NOMO-1 treated with DMSO at 0.1 percent for 48 hours (cell line): ENCODE measurements around the gene NUP133.
"Not testable (repeated sequence)": the region's sequence is repeated elsewhere in the genome, so short reads cannot be mapped to it uniquely, and the experiment has no call there.

Experiments
- DNase-seq: peaks from one replicate; lab custom pipeline; 2025; ENCODE audit not compliant: unreplicated experiment; lab: John Stamatoyannopoulos, UW

Gene NUP133

DNA sequence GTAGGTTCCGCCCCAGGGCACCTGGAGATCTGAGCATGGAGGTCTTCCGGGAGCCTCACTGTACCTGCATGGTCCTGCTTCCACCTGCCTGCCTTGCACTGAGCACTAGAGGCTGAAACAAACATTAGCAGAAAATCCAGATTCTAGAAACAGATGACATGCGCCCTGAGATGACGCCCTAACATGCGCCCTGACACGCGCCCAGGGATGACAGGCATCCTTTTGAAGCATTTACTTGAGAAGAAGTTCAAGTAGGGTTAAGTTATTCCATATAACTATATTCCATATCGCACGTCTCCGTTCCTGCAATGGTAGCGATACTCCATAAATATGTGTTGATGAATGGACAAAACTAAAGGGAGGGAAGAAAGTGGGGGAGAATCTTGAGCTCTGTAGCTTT lies 87.9 kb downstream of the NUP133 start:
- DNase-seq: no peak

- not testable (repeated sequence) for DNase-seq
These were observed 89.6 kb downstream of the NUP133 start for GRCh38 chr1:229418586-229418985.

- not testable (repeated sequence) for DNase-seq
These were observed 95.3 kb downstream of the NUP133 start for GRCh38 chr1:229412810-229413209.

GRCh38 chr1:229412056-229412455 lies 96.1 kb downstream of the NUP133 start:
- DNase-seq: no peak

DNA sequence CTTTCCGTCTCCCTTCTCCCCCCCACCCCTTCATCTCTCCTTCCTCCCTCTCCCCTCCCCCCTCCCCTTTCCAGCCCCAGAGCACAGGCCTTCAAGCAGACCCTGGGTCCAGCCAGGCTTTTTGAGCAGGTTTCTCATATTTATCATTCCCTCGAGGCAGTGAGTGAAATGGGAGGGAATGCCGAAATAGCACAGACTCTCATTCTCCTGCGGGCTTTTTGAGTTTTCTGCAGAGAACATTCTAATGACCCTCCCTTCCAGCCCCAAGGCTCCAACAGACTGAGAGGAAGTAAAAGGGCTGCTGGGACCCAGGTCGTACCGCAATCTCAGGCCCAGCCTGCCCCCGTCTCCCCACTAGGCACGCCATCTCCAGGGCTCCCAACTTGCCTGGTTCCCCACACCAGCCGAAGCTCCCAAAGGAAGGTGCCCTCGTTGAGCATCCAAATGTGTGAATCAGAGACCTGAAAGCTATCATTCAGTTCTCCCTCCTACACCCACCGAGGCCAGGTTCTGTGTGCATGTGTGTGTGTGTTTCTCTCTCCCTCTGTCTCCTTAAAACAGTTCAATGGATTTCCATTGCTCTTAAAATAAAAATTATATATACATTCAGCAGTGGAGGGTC lies 96.6 kb downstream of the NUP133 start:
- no peak for DNase-seq

- peak; percentile 65 for DNase-seq
These were observed 97.3 kb downstream of the NUP133 start for GRCh38 chr1:229410692-229411433.

DNA sequence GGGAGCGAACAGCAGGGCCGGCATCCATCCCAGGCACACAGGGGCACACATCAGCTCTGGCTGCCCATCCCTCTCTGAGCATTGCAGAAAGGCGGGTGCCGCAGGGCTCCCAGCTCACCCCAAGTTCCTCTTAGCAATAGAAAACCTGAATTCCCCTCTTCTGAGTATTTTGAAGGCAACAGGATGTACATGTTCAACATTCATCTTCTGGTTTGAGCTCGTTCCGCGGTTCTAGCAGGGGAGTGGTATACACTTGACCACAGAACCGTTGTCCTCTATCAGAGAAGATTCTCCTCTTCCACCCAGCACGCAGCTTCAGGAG lies 97.8 kb downstream of the NUP133 start:
- peak; percentile 14 for DNase-seq

- DNase-seq: no peak
These were observed 98.3 kb downstream of the NUP133 start for GRCh38 chr1:229409616-229410369.

- no peak for DNase-seq
These were observed 99.6 kb downstream of the NUP133 start for GRCh38 chr1:229408458-229409037.

DNA sequence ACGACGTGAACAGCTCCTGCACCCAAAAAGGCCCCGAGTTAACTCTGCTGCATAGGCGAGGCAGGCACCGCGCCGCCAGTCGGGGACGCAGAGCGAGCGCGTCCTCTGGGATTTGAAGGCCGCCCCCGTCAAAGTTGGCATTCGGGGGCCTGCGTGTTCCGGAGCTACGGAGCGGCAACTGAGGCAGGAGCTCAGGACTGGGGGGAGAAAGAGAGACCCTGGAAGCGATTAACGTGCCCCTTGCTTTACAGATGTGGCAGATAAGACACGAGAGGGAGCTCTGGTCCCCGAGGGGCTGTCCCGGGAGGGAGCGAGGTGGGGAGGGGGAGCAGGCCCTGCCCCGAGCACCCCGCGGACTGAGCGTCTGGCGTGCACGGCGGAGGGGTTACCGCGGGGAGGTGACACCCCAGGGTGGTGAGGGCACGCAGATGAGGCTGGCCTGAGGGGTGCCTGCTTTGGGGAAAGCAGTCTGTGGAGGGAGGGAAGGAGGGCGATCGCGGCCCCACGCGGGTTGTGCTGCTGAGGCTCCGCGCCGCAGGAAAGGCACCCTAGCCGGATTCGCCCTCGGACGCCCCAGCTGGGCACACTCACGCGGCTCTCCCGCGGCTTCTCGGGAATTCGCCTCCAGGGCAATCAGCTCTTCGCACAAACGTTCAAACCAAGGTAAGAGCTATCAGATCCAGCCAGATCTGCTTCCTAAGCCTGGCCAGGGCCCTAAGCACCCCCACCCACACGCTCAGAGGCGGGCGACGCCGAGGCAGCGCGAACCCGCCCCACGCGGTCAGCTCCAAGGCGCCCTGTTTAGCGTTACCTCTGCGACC lies 100.7 kb downstream of the NUP133 start:
- no peak for DNase-seq

DNA sequence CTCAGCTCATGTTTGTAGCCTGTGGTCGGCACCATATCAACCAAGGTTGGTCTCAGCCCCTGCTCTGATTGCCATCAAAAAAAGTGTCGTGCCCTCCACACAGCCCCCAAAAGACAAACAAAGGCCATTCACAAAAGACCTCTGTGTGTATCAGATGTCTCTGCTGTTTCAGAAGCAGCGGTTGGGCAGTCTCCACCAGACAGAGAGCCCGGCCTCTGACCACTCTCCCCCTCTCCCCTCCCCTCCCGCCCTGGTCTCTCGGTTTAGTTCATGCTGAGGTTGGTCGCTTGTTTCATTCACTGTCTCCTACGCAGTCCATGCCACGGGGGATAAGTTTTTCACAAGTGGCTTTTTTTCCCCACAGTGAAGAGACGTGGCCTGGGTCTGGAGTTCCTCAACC lies 101.3 kb downstream of the NUP133 start:
- no peak for DNase-seq

DNA sequence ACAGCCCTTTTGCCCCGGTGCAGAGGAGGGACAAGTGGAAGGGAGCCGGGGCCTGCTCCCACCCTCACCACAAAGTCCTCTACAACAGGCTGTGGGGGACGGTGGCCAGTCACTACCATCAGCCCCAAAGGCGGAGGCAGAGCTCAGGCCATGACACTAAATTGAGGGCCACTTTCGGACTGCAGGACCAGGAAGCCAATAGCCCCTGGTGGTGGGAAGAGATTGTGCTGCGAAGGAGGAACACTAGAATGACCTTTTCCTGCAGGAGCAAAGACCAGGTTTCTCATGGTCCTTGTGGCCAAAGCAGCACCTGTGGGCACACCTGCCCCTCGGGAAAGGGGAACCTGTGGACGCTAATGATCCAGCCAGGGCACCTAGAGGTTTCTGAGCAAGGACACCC lies 104.6 kb downstream of the NUP133 start:
- no peak for DNase-seq

DNA sequence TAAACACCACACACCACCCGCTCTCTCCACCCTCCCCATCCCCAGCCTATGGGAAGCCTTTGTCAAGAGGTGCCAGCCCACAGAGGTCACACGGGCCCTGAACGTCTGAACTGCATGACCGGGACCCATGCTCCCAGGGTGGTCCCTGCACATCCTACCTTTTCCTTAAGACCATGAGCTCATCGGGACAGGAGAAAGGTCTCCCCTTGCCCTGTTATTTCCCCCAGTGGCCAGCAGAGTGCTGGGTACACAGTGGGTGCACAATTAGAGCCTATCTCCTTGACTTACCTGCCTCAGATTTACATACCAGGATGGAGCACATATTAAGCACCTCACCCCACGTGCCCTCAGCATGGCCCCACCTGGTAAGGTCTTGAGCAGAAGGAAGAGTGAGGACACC lies 105.1 kb downstream of the NUP133 start:
- DNase-seq: no peak

GRCh38 chr1:229402329-229402728 lies 105.8 kb downstream of the NUP133 start:
- DNase-seq: not testable (repeated sequence)

- DNase-seq: no peak
These were observed 110.4 kb downstream of the NUP133 start for GRCh38 chr1:229397762-229398161.

DNA sequence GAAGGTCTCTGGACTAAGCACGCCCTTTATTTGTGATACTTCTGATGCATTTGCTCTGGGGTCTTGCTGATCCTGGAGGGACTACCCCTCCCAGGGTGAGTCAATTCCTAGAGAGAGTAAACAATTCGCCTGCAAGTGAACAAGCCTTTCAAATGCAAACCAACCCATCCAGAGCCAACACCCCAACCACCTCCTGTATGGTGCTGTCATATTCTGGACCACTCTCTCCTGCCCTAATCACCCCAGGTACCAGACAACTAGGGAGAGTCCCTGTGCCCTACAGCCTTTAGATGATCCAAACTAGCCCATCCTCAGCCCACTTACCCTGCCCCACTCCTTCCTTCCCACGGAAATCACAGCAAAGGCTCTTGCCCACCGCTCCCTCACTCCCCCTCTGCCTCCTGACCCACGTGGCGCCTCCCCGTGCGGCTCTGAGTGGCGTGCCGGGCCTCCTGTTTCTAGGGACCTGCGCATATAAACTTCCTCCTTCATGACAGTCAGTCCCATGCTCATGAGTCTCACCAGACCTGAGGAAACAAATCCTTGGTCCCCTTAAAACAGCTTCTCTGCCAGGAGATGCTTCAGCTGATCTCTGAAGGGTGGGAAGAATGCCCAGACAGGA lies 111.4 kb downstream of the NUP133 start:
- DNase-seq: no peak

- DNase-seq: not testable (repeated sequence)
These were observed 113.6 kb downstream of the NUP133 start for GRCh38 chr1:229394517-229394916.

DNA sequence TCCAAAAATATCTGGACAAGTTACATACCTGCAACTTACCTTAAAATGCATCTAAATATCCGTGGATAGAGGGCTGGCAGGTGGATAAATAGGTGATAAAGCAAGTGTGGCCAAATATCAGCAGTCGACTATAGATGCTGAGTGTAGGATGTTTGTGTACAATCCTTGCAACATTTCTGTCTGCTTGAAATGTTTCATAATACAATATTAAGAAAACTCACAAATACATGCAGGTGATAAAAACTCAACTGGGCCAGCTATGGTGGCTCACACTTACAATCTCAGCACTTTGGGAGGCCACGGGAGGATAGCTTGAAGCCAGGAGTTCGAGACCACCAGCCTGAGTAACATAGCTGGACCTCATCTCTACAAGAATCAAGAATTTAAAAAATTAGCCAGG lies 115.2 kb downstream of the NUP133 start:
- no peak for DNase-seq
